ENCODE measurements around the gene CTU2. TPM values are rescaled to one million over a fixed set of nuclear protein-coding genes. Genes with fewer than 3 reads are reported as not detected.

Gene CTU2
- total and polyA plus RNA-seq, 7 donors: 6.1 to 16.3 (median 10.5) TPM

DNA sequence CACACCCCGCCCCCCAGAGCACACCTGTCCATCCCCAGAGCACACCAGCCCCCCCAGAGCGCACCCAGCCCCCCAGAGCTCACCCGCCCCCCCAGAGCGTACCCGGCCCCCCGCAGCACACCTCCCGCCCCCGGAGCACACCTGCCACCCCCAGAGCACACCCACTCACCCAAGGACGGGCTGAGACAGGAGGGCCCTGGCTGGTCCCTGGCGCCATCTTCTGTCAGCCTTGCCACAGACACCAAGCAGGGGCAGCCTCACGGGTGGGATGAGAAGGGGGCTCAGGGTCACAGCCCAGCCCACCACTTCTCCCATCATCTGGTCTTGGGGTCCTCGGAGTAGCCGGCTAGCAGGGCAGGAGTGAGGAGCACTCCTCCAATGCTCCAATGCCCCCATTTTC lies 46.9 kb downstream of the CTU2 start:
- WGBS, 2 donors: 85 to 88% methylated on average over 13 of the region's 13 CpGs
- DNase-seq: no peak
- no peaks in the 10 kb centered on the region for H3K27me3 ChIP-seq
- intact Hi-C loops (cut with DNase I): no loop called here
- peak overlapping the region in 3 of 4 donors; percentile 96 to 100 (median 97) for H3K27ac ChIP-seq
- peaks cover 0 to 59% (median 57%) of the 10 kb centered on the region in 4 donors for H3K4me1 ChIP-seq
- no peaks in the 10 kb centered on the region for H3K9me3 ChIP-seq
- H3K36me3 ChIP-seq: peaks cover 0 to 18% (median 3%) of the 10 kb centered on the region in 4 donors
- no peak for TF ChIP-seq EP300 (IDR thresholded peaks at IDR 0.05)
- no peak for TF ChIP-seq POLR2A (IDR thresholded peaks at IDR 0.05)
- TF ChIP-seq POLR2AphosphoS5 (IDR thresholded peaks at IDR 0.05): no peak
- TF ChIP-seq, protein P1, sequence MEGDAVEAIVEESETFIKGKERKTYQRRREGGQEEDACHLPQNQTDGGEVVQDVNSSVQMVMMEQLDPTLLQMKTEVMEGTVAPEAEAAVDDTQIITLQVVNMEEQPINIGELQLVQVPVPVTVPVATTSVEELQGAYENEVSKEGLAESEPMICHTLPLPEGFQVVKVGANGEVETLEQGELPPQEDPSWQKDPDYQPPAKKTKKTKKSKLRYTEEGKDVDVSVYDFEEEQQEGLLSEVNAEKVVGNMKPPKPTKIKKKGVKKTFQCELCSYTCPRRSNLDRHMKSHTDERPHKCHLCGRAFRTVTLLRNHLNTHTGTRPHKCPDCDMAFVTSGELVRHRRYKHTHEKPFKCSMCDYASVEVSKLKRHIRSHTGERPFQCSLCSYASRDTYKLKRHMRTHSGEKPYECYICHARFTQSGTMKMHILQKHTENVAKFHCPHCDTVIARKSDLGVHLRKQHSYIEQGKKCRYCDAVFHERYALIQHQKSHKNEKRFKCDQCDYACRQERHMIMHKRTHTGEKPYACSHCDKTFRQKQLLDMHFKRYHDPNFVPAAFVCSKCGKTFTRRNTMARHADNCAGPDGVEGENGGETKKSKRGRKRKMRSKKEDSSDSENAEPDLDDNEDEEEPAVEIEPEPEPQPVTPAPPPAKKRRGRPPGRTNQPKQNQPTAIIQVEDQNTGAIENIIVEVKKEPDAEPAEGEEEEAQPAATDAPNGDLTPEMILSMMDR (IDR thresholded peaks at IDR 0.05): no peak
- H3K4me3 ChIP-seq: no peak overlapping the region

DNA sequence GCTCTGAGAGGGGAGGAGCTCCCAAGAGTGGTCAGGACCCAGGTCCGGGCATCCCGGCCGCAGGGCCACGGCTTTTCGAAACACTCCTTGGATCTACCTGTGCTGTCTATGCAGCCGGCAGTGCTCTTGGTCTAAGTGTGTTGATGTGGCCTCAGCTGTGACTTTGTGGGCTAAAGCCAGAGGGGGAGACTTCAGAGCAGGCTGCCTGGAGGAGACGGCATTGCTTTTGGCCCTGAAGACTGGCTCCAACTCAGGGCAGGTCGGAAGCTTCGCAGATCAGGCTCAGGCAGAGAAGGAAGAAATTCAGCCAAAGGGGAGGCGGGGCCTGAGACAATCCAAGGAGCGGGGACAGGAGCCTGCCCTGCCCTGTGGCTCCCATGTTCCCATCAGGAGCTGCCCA lies 47.3 kb downstream of the CTU2 start:
- TF ChIP-seq POLR2AphosphoS5 (IDR thresholded peaks at IDR 0.05): peak in 1 of 4 donors; percentile 12
- TF ChIP-seq, protein P1 (IDR thresholded peaks at IDR 0.05): no peak
- H3K27me3 ChIP-seq: no peaks in the 10 kb centered on the region
- DNase-seq: no peak
- H3K4me1 ChIP-seq: peaks cover 0 to 61% (median 60%) of the 10 kb centered on the region in 4 donors
- H3K36me3 ChIP-seq: peaks cover 0 to 14% (median 3%) of the 10 kb centered on the region in 4 donors
- no peaks in the 10 kb centered on the region for H3K9me3 ChIP-seq
- intact Hi-C loops (cut with DNase I): no loop called here
- 81 to 88% methylated on average over 11 of the region's 11 CpGs for WGBS, 2 donors
- no peak overlapping the region for H3K4me3 ChIP-seq
- H3K27ac ChIP-seq: peak overlapping the region in 3 of 4 donors; percentile 96 to 100 (median 97)

DNA sequence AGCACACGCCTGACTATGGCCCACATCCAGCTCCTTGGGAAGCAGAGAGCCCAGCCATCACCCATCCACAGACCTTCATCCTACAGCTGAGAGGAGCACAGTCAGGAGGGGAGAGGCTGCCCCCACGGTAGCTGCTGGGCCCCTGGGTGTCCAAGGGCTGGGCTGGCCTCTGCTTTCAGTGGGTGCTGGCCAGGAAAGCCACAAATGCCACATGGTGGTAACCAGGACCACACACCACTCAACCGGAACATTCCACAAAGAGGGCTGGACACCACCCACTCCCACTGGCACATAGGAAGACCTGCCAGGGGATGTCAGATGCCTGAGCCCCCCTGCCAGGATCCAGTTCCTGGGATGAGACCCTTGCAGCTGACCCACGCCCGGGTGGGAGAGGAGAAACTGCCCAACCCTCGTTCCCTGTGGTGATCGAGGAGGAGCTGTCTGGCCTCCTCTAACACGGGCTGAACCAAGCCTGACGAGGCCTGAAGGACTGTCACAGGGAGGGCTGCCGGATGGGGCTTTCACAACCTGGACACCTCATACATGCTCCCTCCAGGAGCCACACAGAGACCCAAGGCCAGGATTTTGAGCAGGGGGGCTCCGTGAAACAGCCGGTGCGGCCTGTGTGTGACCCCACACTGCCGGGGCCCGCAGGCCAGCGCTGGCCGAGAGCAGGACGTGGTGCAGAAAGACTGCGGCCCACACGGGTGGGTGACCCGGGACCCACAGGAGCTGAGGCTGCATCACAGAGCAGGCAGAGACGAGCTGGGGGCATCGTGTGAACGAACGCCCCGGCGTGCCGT lies 48.0 kb downstream of the CTU2 start:
- peaks cover 0 to 14% (median 3%) of the 10 kb centered on the region in 4 donors for H3K36me3 ChIP-seq
- WGBS, 2 donors: 93 to 94% methylated on average over 28 of the region's 28 CpGs
- H3K27ac ChIP-seq: peak overlapping the region; percentile 56 to 100 (median 96)
- intact Hi-C loops (cut with DNase I): no loop called here
- no peak overlapping the region for H3K4me3 ChIP-seq
- no peaks in the 10 kb centered on the region for H3K9me3 ChIP-seq
- peaks cover 0 to 67% (median 66%) of the 10 kb centered on the region in 4 donors for H3K4me1 ChIP-seq
- DNase-seq: no peak
- H3K27me3 ChIP-seq: no peaks in the 10 kb centered on the region
- TF ChIP-seq POLR2A (IDR thresholded peaks at IDR 0.05) (no peak), EP300 (IDR thresholded peaks at IDR 0.05) (no peak), POLR2AphosphoS5 (IDR thresholded peaks at IDR 0.05) (no peak)
- TF ChIP-seq, protein P1 (IDR thresholded peaks at IDR 0.05): no peak

DNA sequence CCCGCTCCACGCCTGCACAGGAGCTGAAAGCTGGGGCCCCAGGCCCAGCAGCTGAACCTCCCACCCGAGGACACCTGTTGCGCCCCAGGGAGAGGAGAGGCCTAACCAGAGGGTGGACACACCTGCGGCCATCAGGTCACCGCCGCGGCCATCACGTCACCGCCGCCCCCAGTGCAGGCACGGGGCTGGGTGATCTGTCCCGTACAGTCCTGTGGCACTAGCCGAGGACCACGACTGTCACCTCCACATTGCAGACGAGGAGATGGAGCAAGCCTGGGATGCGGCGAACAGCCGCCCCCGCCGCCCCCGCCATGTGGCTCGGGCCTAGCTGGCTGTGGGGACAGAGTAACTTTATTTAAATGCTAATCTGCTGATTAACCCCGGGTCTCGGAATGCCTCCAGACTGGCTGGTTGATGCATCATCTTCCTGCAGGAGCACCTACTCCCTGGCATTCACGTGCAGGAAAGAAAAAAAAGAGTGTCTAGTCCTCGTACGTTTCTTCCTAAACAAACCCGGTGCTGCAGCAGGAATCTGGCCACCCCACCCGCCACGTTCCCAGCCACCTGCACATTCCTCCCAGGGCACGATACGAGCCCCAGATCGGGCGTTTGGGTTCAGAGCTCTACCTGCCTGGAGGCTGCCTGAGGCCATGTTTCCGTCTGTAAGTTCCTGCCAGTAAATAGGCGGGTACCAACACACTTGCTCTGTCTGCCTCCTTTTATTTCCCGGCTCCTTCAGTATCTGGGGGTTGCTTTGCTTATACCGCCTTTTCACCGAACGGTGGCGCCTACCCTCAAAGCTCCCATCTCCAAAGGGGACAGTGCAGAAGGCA lies 48.8 kb downstream of the CTU2 start:
- 72 to 84% methylated on average over 42 of the region's 42 CpGs for WGBS, 2 donors
- intact Hi-C loops (cut with DNase I): no loop called here
- Histone ChIP-seq H3K4me1 (peaks cover 0 to 75% (median 74%) of the 10 kb centered on the region in 4 donors), H3K27ac (peak overlapping the region; percentile 56 to 100 (median 96)), H3K9me3 (no peaks in the 10 kb centered on the region), H3K4me3 (no peak overlapping the region), H3K27me3 (no peaks in the 10 kb centered on the region), H3K36me3 (peaks cover 0 to 14% (median 3%) of the 10 kb centered on the region in 4 donors)
- TF ChIP-seq, protein P1 (IDR thresholded peaks at IDR 0.05): peak in 1 of 4 experiments; percentile 14
- no peak for TF ChIP-seq EP300 (IDR thresholded peaks at IDR 0.05)
- TF ChIP-seq POLR2A (IDR thresholded peaks at IDR 0.05): no peak
- no peak for DNase-seq
